Activated CD8-positive, alpha-beta memory T cell treated with anti-CD3 and anti-CD28 coated beads for 4 hours (primary cell): Measurements from ENCODE around the gene LETM1.

Experiments used
- DNase-seq, 2 donors: peaks; one replicate each; pipeline ENCODE4 v3.0.0-alpha.2; 2020; ENCODE audit warnings: low read depth in 2 of 2

Gene LETM1

DNA sequence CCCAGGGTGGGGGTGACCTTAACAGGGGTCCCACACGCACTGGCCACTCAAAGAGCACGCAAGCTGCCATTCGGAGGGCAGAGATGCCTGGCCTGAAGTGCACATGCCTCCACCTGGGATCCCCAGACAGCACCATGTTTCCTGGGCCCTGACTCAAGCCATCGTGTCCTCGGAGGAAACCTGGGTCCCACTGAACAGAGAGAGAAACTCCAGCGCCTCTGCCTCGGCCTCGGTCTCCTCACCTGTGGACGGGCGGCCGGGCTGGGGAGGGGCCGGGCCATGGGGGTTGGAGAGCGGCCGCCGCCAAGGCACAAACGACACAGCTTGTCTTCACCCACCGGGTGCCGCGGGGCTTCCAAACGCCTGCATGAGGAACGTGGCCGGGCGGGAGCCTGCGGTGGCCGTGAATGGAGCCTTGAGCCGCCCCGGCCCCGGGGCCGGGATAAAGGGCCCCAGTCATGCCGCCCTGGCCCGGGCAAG, 92.8 kb downstream of the LETM1 start:
- no peak for DNase-seq

- no peak for DNase-seq
Measured at GRCh38 chr4:1762264-1763010, 93.5 kb downstream of the LETM1 start.
